ENCODE measurements around the gene TM2D3.

The TM2D3 gene

GRCh38 chr15:101652098-101652785, at the start of gene TM2D3:
Gene TM2D3, minus strand, starts transcription at chr15:101652381. Its CDS starts 20 bp downstream, at chr15:101652361.
- no peak for FAIRE-seq

GRCh38 chr15:101698314-101698713, 46.1 kb upstream of the TM2D3 start:
- FAIRE-seq, result no peak

GRCh38 chr15:101697488-101697887, 45.3 kb upstream of the TM2D3 start:
- no peak for FAIRE-seq

- no peak for FAIRE-seq
Measured at GRCh38 chr15:101696829-101697228, 44.6 kb upstream of the TM2D3 start.

GRCh38 chr15:101694261-101694660, 42.1 kb upstream of the TM2D3 start:
- FAIRE-seq, result no peak

- FAIRE-seq, result no peak
Measured at GRCh38 chr15:101692801-101693598, 40.8 kb upstream of the TM2D3 start.

- FAIRE-seq, result no peak
Measured at GRCh38 chr15:101689901-101690300, 37.7 kb upstream of the TM2D3 start.

- FAIRE-seq, result no peak
Measured at GRCh38 chr15:101686718-101687117, 34.5 kb upstream of the TM2D3 start.

GRCh38 chr15:101684877-101685276, 32.7 kb upstream of the TM2D3 start:
- FAIRE-seq, result no peak

- no peak for FAIRE-seq
Measured at GRCh38 chr15:101684384-101684783, 32.2 kb upstream of the TM2D3 start.

GRCh38 chr15:101679806-101680205, 27.6 kb upstream of the TM2D3 start:
- FAIRE-seq, result no peak

GRCh38 chr15:101676921-101677329, 24.7 kb upstream of the TM2D3 start:
- FAIRE-seq, result no peak

- FAIRE-seq, result no peak
Measured at GRCh38 chr15:101675796-101676582, 23.8 kb upstream of the TM2D3 start.

- FAIRE-seq, result no peak
Measured at GRCh38 chr15:101675015-101675414, 22.8 kb upstream of the TM2D3 start.

GRCh38 chr15:101672298-101672697, 20.1 kb upstream of the TM2D3 start:
- FAIRE-seq, result no peak

- no peak for FAIRE-seq
Measured at GRCh38 chr15:101669744-101670143, 17.6 kb upstream of the TM2D3 start.

GRCh38 chr15:101667881-101668280, 15.7 kb upstream of the TM2D3 start:
- FAIRE-seq, result no peak

GRCh38 chr15:101664303-101664913, 12.2 kb upstream of the TM2D3 start:
- FAIRE-seq, result no peak

- no peak for FAIRE-seq
Measured at GRCh38 chr15:101662203-101662602, 10.0 kb upstream of the TM2D3 start.

- FAIRE-seq, result no peak
Measured at GRCh38 chr15:101660005-101660404, 7.8 kb upstream of the TM2D3 start.

GRCh38 chr15:101657968-101658784, 6.0 kb upstream of the TM2D3 start:
- FAIRE-seq, result no peak

GRCh38 chr15:101657171-101657570, 5.0 kb upstream of the TM2D3 start:
- no peak for FAIRE-seq

Measured in TTC549 (cell line).